HFFc6 (cell line): ENCODE data around the gene KCTD7. TPM values are rescaled to one million over a fixed set of nuclear protein-coding genes. Genes with fewer than 3 reads are reported as not detected.

Source experiments
- DNase-seq: peaks from one replicate; pipeline ENCODE4 v3.0.0-alpha.2; 2018
- H3K27ac Mint-ChIP-seq: 2 replicates; pipeline ENCODE4 v1.8.0; 2020; ENCODE audit warnings: mild to moderate bottlenecking, mixed read lengths
- H3K27me3 Mint-ChIP-seq: 2 replicates; pipeline ENCODE4 v1.8.0; 2021; ENCODE audit warnings: mild to moderate bottlenecking, moderate library complexity, mixed read lengths; ENCODE audit not compliant: insufficient read depth
- H3K36me3 Mint-ChIP-seq: 2 replicates; pipeline ENCODE4 v1.8.0; 2021; ENCODE audit warnings: low read depth, mixed read lengths
- H3K4me1 Mint-ChIP-seq: 2 replicates; pipeline ENCODE4 v1.8.0; 2020; ENCODE audit warnings: low read depth, mixed read lengths
- H3K4me3 Mint-ChIP-seq: 2 replicates; pipeline ENCODE4 v1.8.0; 2020; ENCODE audit warnings: mild to moderate bottlenecking, moderate library complexity, mixed read lengths
- H3K9me3 Mint-ChIP-seq: 2 replicates; pipeline ENCODE4 v1.8.0; 2020; ENCODE audit warnings: mild to moderate bottlenecking, mixed read lengths
- CTCF ChIP-seq: fragments of 200-600 bp; sonication (generic); IDR thresholded peaks from 2 replicates; pipeline ENCODE4 v1.5.0; 2021; ENCODE audit warnings: antibody characterized with exemption, mild to moderate bottlenecking
- total RNA-seq, 6 experiments: library from RNA; stranded (reverse); fragmentation: NEBNext Ultra II Directional; extraction: Animal tissue kit (Norgen Biotek cat#: 25700); gene quantifications; 2 replicates in 1 of 6; 3 replicates in 5 of 6; pipeline ENCODE4 v1.2.3, GENCODE V29; 2021

The KCTD7 gene
- total RNA-seq, 6 experiments from 2014 or later: 8.2 to 11.8 (median 10.1) TPM

GRCh38 chr7:66689081-66689480, 60.4 kb downstream of the KCTD7 start:
- Mint-ChIP-seq H3K27me3 (no peaks in the 10 kb centered on the region; the same call in 1 of the 2 replicates), H3K27ac (no peak overlapping the region), H3K9me3 (peaks cover 13% of the 10 kb centered on the region)

DNA sequence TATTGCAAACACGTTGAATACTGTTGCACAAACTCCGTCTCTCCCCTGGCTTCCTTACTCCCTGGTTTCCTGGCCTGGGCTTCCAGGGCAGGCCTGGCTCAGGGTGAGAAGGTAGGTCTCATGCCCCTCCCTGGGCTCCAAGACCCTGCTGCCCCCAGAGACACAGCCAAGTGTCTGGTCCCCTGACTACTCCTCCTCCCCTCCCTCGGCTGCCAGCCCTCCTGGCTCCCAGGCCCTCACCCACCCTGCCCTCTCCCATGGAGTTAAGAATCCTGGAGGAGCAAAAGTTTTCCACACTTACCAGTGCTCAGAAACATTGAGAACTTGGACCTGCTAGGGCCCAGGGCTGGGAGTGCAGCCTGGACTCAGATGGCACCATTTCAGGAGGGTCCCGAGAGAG, 64.7 kb downstream of the KCTD7 start:
- H3K4me1 Mint-ChIP-seq: peaks cover 42% of the 10 kb centered on the region
- TF ChIP-seq CTCF: no peak
- H3K27ac Mint-ChIP-seq: no peak overlapping the region
- peaks cover 12% of the 10 kb centered on the region for H3K36me3 Mint-ChIP-seq
- H3K9me3 Mint-ChIP-seq: peaks cover 2% of the 10 kb centered on the region
- H3K4me3 Mint-ChIP-seq: no peak overlapping the region
- H3K27me3 Mint-ChIP-seq: peaks cover 6% of the 10 kb centered on the region; the same call in 1 of the 2 replicates
- DNase-seq: no peak

More at GRCh38 chr7:66689081-66689480, 60.4 kb downstream of the KCTD7 start:
- no peak for DNase-seq
- no peak for TF ChIP-seq CTCF
- peaks cover 25% of the 10 kb centered on the region for H3K36me3 Mint-ChIP-seq
- no peak overlapping the region for H3K4me3 Mint-ChIP-seq
- peaks cover 21% of the 10 kb centered on the region for H3K4me1 Mint-ChIP-seq

Other genes with a start within 250 kb of the KCTD7 start
- gene RABGEF1, start 111.9 kb downstream of the KCTD7 start, total RNA-seq: 10 to 100 TPM; 38.6 to 45.3 (median 42.5) TPM